Hematopoietic multipotent progenitor cell treated with erythropoietin and hydrocortisone succinate and interleukin-3 and kit ligand, for 17 days (in vitro differentiated cells): ENCODE measurements around the gene WWC2.
"Not testable (repeated sequence)": the region's sequence is repeated elsewhere in the genome, so short reads cannot be mapped to it uniquely, and the experiment has no call there.

Experiments used
- DNase-seq: peaks from one replicate; pipeline ENCODE4 v3.0.0-alpha.2; 2015; ENCODE audit warnings: low spot score

WWC2 gene

DNA sequence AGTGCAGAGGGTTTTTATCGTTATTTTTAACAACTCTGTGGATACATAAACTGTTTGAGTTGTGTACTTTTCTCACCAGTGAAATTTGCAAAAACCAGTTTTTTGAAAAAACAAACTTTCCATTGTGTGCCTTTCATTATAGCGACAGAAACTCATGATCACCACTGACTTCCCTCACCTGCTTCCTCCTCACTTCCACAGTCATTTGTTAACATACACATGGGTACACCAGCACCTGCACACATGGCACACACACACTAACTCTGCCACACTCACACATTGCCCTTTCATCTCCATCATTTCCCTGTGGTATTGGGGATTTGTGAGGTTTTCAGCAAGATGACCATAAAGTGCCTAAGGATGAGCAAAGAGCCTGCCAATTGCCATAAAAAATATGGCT is 200.4 kb downstream of the WWC2 start:
- DNase-seq = no peak

DNA sequence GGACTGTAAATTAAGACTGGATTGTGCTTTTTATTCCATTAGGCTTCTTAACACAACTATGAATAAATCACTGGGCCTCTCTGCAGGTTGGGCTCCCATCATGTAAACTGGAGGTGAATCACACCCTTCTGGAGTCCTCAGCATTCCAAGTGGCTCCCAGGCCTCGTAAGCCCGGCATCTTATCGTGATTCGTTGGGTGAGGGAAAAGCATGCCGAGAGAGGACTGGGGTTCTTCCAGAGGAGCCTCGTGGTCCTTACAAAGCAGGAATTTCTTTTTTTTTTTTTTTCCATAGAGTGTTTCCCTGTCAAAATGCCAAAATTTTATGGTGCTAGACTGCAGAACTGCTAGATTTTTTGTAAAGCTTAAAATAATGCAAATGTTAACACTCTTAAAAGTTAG is 201.0 kb downstream of the WWC2 start:
- no peak for DNase-seq

DNA sequence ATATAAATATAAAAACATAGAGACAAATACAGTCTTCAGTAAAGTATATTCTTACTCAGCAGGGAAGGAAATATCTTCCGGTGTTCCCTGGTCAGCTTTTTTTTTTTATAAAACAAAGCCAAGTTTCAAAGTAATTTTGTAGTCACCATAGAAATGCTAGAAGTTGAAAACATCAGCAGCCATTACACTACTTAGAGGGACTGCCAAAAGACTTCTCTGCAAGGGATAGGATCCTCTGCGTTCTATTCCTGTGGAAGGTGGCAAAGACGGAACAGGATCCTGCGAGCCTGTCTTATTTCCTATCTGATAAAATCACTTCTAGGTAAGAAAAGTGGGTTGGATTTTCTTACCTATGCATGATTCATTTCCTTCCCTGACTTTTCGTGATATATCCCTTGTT is 201.6 kb downstream of the WWC2 start:
- no peak for DNase-seq

DNA sequence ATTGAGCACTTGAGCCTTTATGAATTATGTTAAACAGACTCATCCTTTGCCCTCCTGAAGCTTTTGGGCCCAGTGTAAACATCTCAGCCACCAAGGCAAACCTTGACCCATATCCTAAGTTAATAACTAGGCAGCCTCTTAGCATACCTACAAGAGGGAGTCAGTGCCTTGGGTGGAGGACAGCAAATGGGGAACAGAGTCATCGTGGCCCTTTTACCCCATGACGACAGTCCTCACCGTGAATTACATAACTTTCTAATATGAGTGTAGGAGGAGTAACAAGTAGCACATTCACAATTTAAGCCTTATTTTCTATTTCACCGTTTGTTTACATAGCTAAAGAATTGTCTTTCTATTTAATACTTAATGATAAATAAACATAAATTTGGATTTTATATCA is 204.2 kb downstream of the WWC2 start:
- no peak for DNase-seq

DNA sequence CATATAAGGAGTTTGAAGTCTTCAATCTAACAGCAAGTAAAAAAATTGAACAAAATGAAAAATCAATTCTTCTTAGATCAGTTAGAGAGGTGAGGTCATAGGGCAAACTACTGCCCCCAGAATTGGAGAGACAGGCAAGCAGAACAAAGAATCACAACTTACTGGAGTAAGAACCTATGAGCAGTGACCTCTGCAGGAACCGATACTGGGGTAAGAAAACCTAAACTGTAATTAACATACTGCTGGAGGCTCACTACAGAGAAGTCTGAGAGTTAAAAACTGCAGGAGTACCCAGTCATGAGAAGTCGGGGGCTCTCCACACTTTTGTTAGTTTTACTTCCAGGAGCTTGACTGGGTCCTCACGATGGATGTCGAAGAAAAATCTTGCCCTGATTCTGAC is 205.0 kb downstream of the WWC2 start:
- DNase-seq = no peak

DNA sequence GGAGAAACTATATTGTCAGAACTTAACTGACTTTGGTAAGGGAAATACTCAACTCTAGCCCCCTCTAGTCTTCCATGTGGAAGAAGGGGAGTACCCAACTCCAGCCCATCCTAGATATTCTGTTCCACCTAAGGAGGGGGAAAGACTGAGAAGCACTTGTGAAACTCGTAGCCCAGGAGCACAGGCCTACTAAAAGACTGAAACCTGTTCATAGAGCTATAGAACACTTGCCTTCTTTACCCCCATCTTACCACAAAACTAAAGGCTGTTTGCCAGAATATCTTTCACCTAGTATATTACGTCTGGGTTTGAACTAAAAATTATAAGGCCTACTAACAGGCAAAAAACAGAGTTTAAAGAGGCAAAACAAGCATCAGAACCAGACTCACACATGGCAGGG is 205.5 kb downstream of the WWC2 start:
- DNase-seq = no peak

DNA sequence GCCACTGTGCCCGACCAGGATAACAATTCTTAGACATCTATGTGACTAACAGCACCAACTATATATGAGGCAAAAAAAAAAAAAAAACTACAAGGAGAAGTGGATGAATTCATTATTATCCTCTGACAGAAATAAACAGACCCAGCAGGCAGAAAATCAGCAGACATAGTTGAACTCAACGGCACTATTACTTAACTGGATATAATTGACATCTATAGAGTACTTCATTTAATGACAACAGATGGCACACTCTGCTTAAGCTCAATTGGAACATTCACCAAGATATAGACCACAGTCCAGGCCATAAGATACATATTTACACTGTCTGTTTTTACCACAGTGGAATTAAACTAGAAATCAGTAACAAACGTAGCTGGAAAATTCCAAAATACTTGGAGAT is 207.8 kb downstream of the WWC2 start:
- no peak for DNase-seq

DNA sequence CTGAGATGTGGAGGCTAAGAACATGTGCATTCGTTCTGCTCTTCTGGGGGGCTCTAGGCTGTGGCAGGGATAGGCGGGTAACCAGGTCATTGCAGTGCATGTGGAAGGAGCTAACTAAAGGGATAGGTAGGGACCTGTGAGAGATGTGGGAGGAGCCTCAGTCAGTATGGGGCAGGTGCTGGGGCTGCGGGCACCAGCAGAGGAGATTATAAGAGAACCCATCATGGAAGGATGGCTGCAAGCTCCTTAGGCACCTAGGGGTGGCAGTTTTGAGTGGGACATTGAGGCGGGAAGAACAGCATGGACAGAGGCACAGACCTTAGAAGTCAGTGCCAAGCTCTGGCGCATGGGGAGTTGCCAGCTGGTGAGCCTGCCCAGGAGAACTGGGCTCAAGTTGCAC is 213.8 kb downstream of the WWC2 start:
- DNase-seq = no peak

DNA sequence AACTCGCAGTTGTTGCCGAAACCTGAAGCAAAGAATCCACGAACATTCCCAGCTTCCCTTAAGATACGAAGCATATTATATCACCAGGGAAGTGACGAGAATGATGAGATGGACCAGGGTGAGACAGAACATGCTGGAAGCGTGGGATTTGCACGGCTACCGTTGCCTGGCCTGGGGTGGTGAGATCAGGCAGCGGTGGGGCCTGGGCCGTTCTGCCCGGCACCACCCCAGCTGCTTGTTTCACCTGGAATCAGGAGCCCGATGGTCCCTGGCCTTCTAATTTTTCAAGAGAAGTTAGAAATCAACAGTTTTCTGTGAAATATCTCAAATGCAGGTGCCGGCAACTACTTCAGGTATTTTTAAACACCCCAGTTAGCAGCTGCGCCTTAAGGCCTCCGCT is 215.3 kb downstream of the WWC2 start:
- DNase-seq = no peak

DNA sequence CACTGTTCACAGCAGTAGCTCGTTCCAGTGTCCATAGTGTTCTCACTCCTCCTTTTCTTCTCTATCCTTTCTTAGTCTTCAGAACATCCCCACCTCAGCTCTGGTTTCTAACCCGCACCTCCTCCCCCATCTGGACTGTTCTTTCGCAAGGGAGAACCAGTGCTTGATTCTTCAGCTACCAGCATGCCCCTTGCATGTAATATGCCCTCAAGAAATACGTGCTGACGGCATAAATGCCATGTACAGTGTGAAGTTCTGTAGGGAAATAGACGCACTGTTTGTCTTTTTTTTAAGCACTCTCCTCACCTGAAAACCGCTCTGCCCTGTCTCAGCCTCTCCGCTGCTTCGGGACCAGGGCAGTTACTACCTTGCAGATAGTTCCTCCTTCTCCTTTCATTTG is 215.7 kb downstream of the WWC2 start:
- DNase-seq = no peak

DNA sequence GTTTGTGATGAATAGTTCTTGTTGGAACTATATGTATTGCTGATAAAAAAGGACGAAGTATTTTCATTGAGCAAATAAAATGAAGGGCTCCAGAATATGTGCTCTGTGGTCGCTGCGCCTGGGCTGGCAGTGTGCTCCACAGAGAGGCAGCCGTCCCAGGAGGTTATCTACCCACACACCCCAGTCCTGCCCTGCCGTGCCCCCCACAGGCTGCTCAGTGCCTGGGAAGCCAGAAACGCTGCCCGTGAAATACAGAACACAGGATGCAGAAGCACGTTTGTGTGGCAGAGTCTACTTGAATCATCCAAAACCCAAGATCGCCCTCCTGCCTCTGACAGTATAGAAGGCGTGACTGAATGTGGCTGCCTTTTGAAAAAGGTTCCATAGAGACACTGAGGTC is 219.6 kb downstream of the WWC2 start:
- DNase-seq = no peak

DNA sequence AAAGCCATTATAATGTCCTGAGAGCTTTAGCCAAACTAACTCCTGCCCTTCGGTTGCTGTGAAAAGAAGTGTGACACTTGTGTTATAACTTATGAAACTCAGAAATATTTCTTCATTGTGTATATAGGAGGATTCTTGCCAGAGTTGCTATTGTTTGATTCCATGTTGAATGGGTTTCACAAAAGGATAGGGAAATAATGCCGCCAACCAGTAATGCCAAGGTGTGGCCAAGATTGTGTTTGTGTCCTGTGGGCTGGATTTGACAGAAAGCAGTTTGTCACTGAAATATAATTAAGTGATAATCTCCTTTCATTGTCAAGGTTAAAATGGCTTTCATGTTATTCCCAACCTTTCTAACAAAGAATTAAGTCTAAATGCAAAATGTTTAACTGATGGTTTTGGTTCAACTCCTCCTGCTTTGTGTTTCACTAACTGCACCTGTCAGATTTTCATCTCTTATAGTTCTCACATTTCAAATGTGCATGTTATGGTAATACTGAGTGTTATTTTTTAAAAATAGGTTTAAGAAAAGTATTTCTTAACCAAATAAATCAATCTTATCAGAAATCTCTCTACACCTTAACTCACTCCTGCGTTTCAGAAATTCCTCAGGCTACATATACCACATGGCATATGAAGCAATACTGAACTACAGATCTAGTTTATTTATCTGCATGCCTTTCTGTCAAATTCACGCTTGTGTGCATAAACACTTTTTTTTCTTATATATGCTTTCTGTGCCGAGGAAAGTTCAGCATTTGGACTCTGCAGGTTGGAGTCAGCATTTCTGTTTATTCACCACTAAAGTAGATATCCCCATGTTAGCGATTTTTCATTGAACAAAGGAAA is 221.4 kb downstream of the WWC2 start, which contains the start of gene CLDN22:
CLDN22 (minus strand) TSS at position 66 of the 849 bp plus-strand sequence; CDS start at position 8, 58 bp downstream.
- DNase-seq = no peak

DNA sequence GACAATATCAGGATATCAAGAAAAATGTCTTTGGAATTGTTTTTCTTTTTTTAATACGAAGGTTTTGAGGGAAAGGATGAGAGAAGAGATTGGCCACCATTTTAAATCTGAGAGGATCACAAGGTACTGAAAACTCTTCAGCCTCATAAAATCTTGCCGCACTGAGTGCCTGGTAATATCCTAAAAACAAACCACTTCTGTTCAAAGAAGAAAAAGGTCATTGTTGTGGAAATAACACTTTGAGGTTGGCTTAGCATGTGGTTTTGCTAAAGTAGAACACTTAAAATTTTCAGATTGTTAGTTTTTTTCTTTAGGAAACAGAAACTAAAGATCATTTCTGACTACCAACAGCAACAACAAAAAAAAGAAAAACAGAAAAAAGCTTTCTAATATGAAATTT is 222.0 kb downstream of the WWC2 start:
- DNase-seq = no peak

DNA sequence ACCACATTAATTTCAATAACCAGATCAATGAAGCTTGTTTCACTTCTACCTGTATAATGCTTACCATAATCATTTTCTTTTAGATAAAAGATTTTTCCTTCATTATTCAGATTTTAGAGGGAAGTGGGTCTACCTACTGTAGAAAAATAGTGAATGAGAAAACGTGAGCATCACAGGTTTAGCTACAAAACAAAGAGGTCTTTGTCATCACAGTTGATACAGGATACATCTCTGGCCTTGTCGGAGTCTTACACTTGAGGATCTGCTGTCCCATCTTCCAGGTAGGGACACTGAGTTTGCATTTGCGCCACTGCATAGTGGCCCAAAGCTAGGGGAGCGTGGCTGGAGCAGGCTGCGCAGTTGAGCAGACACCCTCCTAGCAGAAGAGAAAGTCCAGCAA is 222.5 kb downstream of the WWC2 start:
- no peak for DNase-seq

DNA sequence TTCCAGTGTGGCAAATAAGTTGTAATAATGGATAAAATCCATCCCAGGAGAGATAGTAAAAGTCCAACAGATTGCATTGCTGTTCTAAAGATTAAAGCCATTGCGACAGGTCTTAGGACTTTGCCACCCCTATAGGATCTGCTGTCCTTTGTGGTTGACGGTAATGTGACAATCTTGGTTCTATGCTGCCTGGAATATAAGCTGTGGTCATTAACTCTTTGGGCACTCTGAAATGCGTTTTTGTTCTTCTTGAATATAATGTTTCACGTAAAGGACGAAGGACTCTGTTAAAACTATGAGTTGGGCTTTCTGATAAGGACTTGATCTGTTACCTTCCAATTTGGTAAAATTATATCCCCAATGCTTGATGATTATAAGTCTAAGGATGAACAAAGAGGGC is 223.3 kb downstream of the WWC2 start, which contains the start of gene CLDN24:
CLDN24 (minus strand) TSS at position 101 of the 400 bp plus-strand sequence; CDS start at position 101, 0 bp downstream.
- no peak for DNase-seq

DNA sequence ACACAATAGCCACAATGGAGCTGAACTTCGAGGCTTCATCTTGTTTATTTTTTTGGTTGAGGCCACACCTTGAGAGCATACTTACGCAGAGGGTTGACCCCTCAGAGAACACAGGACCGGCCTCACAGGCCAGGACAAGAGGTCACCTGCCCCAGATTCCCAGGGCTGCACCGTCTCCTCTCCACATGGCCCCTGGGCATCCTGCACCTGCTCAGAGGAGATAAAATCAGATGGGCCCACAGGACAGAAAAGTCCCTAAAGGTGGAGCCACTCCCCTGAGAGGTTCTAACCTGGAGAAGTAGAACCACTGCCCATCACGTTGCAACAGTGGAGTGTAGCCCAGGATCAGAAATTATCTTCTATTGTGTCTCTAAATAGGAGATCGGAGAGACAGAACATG is 224.2 kb downstream of the WWC2 start:
- no peak for DNase-seq

DNA sequence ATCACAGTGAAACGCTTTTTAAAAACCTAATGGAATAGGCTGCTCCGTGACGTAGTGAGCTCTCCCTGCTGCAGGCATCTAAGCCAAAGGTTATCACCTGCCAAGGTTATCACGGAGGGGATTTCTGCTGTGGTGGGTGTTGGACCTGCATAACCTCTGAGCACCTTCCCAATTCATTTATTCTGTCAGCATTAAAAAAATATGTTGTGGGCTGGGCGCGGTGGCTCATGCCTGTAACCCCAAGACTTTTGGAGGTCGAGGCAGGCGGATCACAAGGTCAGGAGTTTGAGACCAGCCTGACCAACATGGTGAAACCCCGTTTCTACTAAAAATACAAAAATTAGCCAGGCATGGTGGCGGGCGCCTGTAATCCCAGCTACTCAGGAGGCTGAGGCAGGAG is 225.0 kb downstream of the WWC2 start:
- DNase-seq = not testable (repeated sequence)

DNA sequence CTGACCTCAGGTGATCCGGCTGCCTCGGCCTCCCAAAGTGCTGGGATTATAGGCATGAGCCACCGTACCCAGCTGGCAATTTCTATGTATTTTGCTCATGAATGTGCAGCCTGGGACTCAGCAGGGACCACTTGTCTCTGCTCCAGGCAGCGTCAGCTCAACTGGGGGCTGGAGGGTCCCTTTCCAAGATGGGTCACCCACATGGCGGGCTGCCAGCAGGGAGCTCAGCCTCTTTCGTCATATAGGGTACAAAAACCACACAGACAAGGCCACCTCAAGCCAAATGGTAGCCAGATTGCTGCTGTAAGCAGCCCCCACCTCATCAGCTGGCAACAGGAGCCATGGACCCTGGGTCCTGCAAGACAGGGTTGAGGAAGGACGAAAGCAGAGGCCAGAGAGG is 225.6 kb downstream of the WWC2 start:
- no peak for DNase-seq

DNA sequence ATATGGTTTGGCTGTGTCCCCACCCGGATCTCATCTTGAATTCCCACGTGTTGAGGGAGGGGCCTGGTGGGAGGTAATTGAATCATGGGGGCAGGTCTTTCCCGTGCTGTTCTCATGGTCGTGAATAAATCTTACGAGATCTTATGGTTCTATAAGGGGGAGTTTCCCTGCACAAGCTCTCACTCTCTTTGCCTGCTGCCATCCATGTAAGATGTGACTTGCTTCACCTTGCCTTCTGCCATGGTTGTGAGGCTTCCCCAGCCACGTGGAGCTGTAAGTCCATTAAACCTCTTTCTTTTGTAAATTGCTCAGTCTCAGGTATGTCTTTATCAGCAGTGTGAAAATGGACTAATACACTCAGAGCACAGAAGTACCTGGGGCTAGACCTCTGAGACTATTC is 227.3 kb downstream of the WWC2 start:
- not testable (repeated sequence) for DNase-seq

DNA sequence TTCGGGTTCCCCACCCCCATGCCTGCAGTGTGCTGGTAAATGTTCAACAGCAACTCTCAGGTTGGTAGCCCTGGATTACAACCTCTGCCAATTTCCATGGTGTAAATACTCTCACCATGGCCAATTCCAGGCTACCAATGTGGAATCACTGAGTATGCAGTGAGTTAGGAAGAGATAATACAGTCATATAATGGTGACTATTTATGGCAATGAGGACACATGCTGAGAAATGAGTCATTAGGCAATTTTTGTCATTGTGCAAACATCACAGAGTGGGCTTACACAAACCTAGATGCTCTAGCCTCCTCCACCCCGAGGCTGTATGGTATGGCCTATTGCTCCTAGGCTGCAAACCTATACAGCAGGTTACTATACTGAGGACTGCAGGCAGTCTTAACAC is 227.8 kb downstream of the WWC2 start:
- DNase-seq = no peak

DNA sequence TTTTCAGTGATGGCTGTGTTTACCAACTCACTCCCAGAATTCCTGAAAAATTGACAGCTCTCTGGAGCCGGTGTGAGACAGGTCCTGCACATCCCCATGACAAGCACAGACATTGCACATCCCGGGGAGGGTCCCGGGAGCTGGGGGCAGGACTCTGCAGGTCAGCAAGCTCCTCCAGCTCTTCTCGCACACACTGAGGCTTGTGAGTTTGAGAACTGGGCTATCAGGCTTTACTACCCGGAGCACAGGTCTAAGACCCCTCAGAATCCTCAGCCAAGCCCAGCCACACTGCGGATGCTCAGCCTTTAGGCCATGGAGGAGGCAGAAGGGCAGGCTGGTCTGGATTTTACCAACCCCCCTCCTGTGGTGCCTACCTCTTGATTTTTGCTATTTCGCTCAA is 228.8 kb downstream of the WWC2 start:
- no peak for DNase-seq

DNA sequence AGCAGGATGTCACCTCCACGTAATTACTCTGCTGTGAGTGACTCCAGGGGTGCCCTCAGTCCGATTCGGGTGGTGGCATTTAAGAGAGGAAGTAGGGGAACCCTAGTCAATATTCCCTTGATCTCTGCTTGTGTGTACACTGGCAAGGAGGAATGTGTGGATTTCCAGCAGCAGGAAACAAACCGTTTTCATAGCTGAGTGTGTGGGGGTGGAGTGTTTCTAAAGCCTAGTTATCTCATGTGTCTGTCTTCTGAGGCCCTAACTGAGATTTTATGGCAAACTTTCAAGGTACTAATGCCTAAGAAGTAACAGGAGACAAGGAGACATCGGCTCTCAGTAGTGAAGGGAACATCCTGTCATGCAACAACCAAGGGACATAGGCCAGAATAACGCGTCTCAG is 229.8 kb downstream of the WWC2 start:
- DNase-seq = no peak

DNA sequence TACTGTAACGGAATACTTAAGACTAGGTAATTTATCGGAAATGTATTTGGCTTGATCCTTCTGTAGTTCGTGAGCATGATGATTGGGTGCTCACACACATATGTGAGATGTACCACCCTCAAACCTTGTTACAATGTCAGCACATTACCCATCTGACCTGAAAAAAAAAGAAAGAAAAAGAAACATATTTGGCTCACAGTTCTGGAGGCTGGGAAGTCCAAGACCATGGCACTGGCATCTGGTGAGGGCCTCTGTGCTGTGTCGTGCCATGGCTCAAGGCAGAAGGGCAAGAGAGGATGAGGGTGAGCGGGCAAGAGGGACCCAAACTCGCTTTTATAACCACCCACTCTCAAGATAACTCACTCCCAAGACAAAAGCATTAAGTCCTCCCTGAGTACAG is 230.2 kb downstream of the WWC2 start:
- no peak for DNase-seq
